WERI-Rb-1 (cell line): ENCODE results near the gene ACAP1.
"Not testable (repeated sequence)": the region's sequence is repeated elsewhere in the genome, so short reads cannot be mapped to it uniquely, and the experiment has no call there.

ENCODE experiments used
- DNase-seq: peaks from one replicate; pipeline ENCODE4 v3.0.0-alpha.2; 2020
- H3K27ac ChIP-seq: fragments of 250-450 bp; sonication (Bioruptor Pico); 2 replicates; pipeline ENCODE4 v1.5.1; 2020; ENCODE audit warnings: mild to moderate bottlenecking, moderate library complexity
- H3K27me3 ChIP-seq: fragments of 250-450 bp; sonication (Bioruptor Pico); 2 replicates; pipeline ENCODE4 v1.5.1; 2021; ENCODE audit warnings: mild to moderate bottlenecking, low read depth, moderate library complexity; ENCODE audit not compliant: insufficient read depth, severe bottlenecking
- H3K36me3 ChIP-seq: fragments of 250-450 bp; sonication (Bioruptor Pico); 2 replicates; pipeline ENCODE4 v1.5.1; 2020; ENCODE audit warnings: mild to moderate bottlenecking, moderate library complexity
- H3K4me3 ChIP-seq: 2 replicates; pipeline ENCODE4 v1.5.1; 2011; ENCODE audit warnings: low read depth, mild to moderate bottlenecking, control low read depth, low read length
- H3K9me3 ChIP-seq: fragments of 250-450 bp; sonication (Bioruptor Pico); 2 replicates; pipeline ENCODE4 v1.5.1; 2021; ENCODE audit warnings: mild to moderate bottlenecking, moderate library complexity; ENCODE audit not compliant: severe bottlenecking
- CTCF ChIP-seq: IDR thresholded peaks from 2 replicates; pipeline ENCODE4 v1.5.1; 2011; ENCODE audit warnings: low read depth, mild to moderate bottlenecking, control low read depth, inconsistent platforms, low read length

The ACAP1 gene

GRCh38 chr17:7329997-7330637, 6.2 kb upstream of the ACAP1 start:
- Histone ChIP-seq H3K4me3 (peak overlapping the region; percentile 69), H3K27ac (peak overlapping the region; percentile 80), H3K27me3 (no peaks in the 10 kb centered on the region), H3K9me3 (no peaks in the 10 kb centered on the region), H3K36me3 (peaks cover 15% of the 10 kb centered on the region)
- no peak for TF ChIP-seq CTCF
- DNase-seq: peak; percentile 87

DNA sequence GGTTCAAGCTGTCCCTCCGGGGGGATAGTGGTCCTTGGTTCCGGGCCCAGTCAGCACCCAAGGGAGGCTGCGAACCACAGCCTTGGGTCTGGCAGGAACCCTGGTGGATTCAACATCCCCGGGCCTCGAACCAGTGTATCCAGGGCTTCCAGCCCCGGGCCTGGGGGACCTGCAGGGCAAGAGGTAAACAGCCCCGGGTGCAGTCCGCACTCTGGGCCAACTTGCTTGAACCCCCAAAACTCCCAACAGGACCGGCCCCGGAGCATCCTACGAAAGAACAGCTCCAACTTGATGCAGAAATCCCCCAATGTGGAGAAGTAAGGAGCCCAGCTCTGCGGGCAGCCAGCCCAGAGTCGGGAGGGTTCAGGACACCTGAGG, 5.7 kb upstream of the ACAP1 start:
- H3K27ac ChIP-seq: peak overlapping the region; percentile 80
- DNase-seq: no peak

DNA sequence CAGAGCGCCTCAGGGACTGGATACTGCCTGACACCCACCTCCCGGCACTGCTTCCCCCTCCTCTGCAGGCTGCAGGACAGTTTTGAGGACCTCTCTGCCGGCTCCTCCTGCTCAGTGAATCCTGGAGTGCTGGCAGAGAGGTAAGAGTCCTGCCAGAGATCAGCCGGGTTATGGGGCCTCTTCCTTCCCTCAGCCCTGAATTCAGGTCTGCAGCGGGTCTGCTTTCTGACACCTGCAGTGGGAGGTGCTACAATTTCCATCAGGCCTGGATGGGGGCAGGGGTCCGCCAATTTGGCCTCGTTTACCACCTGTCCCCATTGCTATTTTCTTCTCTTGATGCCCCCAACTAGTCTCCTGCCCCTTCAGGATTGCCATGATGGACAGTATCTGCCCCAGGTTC, 4.2 kb upstream of the ACAP1 start:
- Histone ChIP-seq H3K4me3 (no peak overlapping the region), H3K9me3 (no peaks in the 10 kb centered on the region), H3K36me3 (no peaks in the 10 kb centered on the region), H3K27me3 (no peaks in the 10 kb centered on the region), H3K27ac (no peak overlapping the region)
- TF ChIP-seq CTCF: no peak
- DNase-seq: no peak

More for the DNA sequence above, 5.7 kb upstream of the ACAP1 start:
- Histone ChIP-seq H3K4me3 (peak overlapping the region; percentile 69), H3K9me3 (no peaks in the 10 kb centered on the region), H3K27me3 (no peaks in the 10 kb centered on the region), H3K36me3 (peaks cover 11% of the 10 kb centered on the region)
- no peak for TF ChIP-seq CTCF

GRCh38 chr17:7332600-7333069, 3.7 kb upstream of the ACAP1 start:
- not testable (repeated sequence) for H3K9me3 ChIP-seq, H3K36me3 ChIP-seq, H3K27ac ChIP-seq, DNase-seq, H3K27me3 ChIP-seq, H3K4me3 ChIP-seq

DNA sequence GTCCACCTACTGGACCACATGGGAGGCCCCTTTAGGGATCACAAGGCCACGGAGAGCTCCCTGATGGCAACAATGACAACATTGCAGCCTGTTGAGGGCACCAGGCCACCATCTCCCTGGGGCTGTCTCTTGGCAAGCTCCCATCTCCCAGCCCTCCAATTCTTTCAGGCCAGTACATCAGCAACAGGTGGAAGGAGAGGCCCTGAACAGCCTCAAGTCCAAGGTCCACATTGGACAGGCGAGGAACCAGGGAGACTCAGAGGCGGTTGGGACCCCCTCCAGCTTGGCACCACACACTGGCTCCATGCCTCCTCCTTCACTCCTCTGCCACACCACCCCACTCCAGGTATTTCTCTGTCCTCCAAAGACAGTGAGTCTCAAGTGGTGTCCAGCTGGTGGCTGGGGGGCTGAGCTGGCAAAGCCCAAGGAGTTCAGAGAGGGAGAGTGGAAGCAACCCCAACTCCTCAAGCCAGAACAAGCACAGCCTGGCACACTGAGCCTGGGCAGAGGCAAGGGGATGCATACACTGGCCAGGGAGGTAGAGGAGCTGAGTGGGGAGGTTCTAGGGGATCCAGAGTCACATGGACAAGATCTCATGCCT, 1.3 kb upstream of the ACAP1 start:
- Histone ChIP-seq H3K4me3 (no peak overlapping the region), H3K9me3 (no peaks in the 10 kb centered on the region), H3K27me3 (no peaks in the 10 kb centered on the region), H3K36me3 (no peaks in the 10 kb centered on the region), H3K27ac (no peak overlapping the region)
- TF ChIP-seq CTCF: no peak
- no peak for DNase-seq

DNA sequence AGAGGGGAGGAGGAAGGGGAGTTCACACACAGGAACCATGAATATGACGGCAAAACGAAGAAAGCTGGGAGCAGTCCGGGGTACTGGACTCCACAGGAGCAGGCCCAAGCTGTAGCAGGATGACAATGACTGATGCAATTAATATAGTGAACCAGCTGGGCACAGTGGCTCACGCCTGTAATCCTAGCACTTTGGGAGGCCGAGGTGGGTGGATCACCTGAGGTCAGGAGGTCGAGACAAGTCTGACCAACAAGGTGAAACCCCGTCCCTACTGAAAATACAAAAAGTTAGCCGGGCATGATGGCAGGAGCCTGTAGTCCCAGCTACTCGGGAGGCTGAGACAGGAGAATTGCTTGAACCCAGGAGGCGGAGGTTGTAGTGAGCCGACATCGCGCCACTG, 564 bp upstream of the ACAP1 start:
- not testable (repeated sequence) for H3K27ac ChIP-seq, DNase-seq, H3K4me3 ChIP-seq, H3K27me3 ChIP-seq, H3K9me3 ChIP-seq, H3K36me3 ChIP-seq

GRCh38 chr17:7337600-7337999, 1.3 kb downstream of the ACAP1 start:
- H3K9me3 ChIP-seq, H3K27ac ChIP-seq, H3K36me3 ChIP-seq, H3K4me3 ChIP-seq, DNase-seq, H3K27me3 ChIP-seq: not testable (repeated sequence)
